Mesenchymal stem cell (in vitro differentiated cells and primary cell): ENCODE results near the gene ABCB9.

Source experiments
- DNase-seq: peaks from one replicate; pipeline ENCODE4 v3.0.0-alpha.2; 2013
- H2AFZ ChIP-seq: one replicate; pipeline ENCODE4 v1.6.1; 2013; ENCODE audit warnings: low read depth, mild to moderate bottlenecking, control low read depth, inconsistent platforms, low read length, moderate library complexity
- H2AK5ac ChIP-seq: 2 replicates; pipeline ENCODE4 v1.6.1; 2013; ENCODE audit warnings: low read length, moderate library complexity, mild to moderate bottlenecking, inconsistent platforms; ENCODE audit not compliant: severe bottlenecking
- H2BK120ac ChIP-seq: one replicate; pipeline ENCODE4 v1.6.1; 2013; ENCODE audit warnings: low read depth, mild to moderate bottlenecking, inconsistent platforms, low read length, moderate library complexity
- H2BK12ac ChIP-seq, 2 experiments: one replicate each; pipeline ENCODE4 v1.6.1; 2013; ENCODE audit warnings: inconsistent platforms in 2 of 2, low read length in 2 of 2, mild to moderate bottlenecking in 2 of 2, moderate library complexity in 2 of 2, control low read depth in 1 of 2
- H2BK15ac ChIP-seq: one replicate; pipeline ENCODE4 v1.6.1; 2013; ENCODE audit warnings: mild to moderate bottlenecking, low read depth, inconsistent platforms; ENCODE audit not compliant: poor library complexity, severe bottlenecking
- H2BK5ac ChIP-seq: 2 replicates; pipeline ENCODE4 v1.6.1; 2013; ENCODE audit warnings: low read depth, mild to moderate bottlenecking, low read length, control low read depth, inconsistent platforms; ENCODE audit not compliant: poor library complexity, severe bottlenecking
- H3K14ac ChIP-seq, 2 experiments: one replicate each; pipeline ENCODE4 v1.6.1; 2013; ENCODE audit warnings: inconsistent platforms in 2 of 2, low read length in 2 of 2, control low read depth in 1 of 2, mild to moderate bottlenecking in 1 of 2, moderate library complexity in 1 of 2
- H3K18ac ChIP-seq, 2 experiments: one replicate each; pipeline ENCODE4 v1.6.1; 2013; ENCODE audit warnings: inconsistent platforms in 2 of 2, low read length in 2 of 2, control low read depth in 1 of 2, low read depth in 1 of 2, mild to moderate bottlenecking in 1 of 2
- H3K23ac ChIP-seq, 2 experiments: one replicate each; pipeline ENCODE4 v1.6.1; 2013; ENCODE audit warnings: inconsistent platforms in 2 of 2, low read length in 2 of 2, mild to moderate bottlenecking in 2 of 2, moderate library complexity in 2 of 2, control low read depth in 1 of 2
- H3K27ac ChIP-seq: 2 replicates; pipeline ENCODE4 v1.5.1; 2013; ENCODE audit warnings: mild to moderate bottlenecking, moderate library complexity, low read length, control low read depth, inconsistent platforms; ENCODE audit not compliant: poor library complexity, severe bottlenecking
- H3K27me3 ChIP-seq, 2 experiments: 2 replicates each; pipeline versions ENCODE4 v1.6.1 to v1.7.0; 2013; ENCODE audit warnings: low read length in 2 of 2, mild to moderate bottlenecking in 2 of 2, moderate library complexity in 2 of 2, control low read depth in 1 of 2, inconsistent platforms in 1 of 2; ENCODE audit not compliant: control insufficient read depth in 1 of 2, insufficient read depth in 1 of 2
- H3K36me3 ChIP-seq, 2 experiments: 2 replicates each; pipeline versions ENCODE4 v1.6.1 to v1.7.0; 2013; ENCODE audit warnings: low read length in 2 of 2, control low read depth in 1 of 2, inconsistent platforms in 1 of 2, low read depth in 1 of 2, mild to moderate bottlenecking in 1 of 2; ENCODE audit not compliant: insufficient read depth in 2 of 2, control insufficient read depth in 1 of 2
- H3K4ac ChIP-seq, 2 experiments: one replicate each; pipeline ENCODE4 v1.6.1; 2013; ENCODE audit warnings: inconsistent platforms in 2 of 2, low read length in 2 of 2, mild to moderate bottlenecking in 2 of 2, moderate library complexity in 2 of 2, control low read depth in 1 of 2, low read depth in 1 of 2
- H3K4me1 ChIP-seq: 2 replicates; pipeline ENCODE4 v1.6.1; 2013; ENCODE audit warnings: low read depth, low read length, control low read depth; ENCODE audit not compliant: control insufficient read depth, insufficient read depth
- H3K4me2 ChIP-seq: 2 replicates; pipeline ENCODE4 v1.6.1; 2013; ENCODE audit warnings: low read length, mild to moderate bottlenecking, inconsistent platforms; ENCODE audit not compliant: poor library complexity, severe bottlenecking
- H3K4me3 ChIP-seq, 2 experiments: 2 replicates each; pipeline versions ENCODE4 v1.5.1 to v1.7.0; 2013; ENCODE audit warnings: low read length in 2 of 2, mild to moderate bottlenecking in 2 of 2, control low read depth in 1 of 2, low read depth in 1 of 2; ENCODE audit not compliant: insufficient read depth in 1 of 2
- H3K79me1 ChIP-seq: replicated peaks from 2 replicates; pipeline ENCODE4 v1.6.1; 2013; ENCODE audit warnings: mild to moderate bottlenecking, control low read depth, low read length, inconsistent platforms; ENCODE audit not compliant: poor library complexity, severe bottlenecking
- H3K9ac ChIP-seq: 2 replicates; pipeline ENCODE4 v1.7.0; 2013; ENCODE audit warnings: mild to moderate bottlenecking, low read length, moderate library complexity
- H3K9me3 ChIP-seq: 2 replicates; pipeline ENCODE4 v1.7.0; 2013; ENCODE audit warnings: mild to moderate bottlenecking, low read length; ENCODE audit not compliant: control insufficient read depth
- H4K8ac ChIP-seq: one replicate; pipeline ENCODE4 v1.6.1; 2013; ENCODE audit warnings: inconsistent platforms, mild to moderate bottlenecking, low read length, moderate library complexity
- H4K91ac ChIP-seq: one replicate; pipeline ENCODE4 v1.6.1; 2013; ENCODE audit warnings: mild to moderate bottlenecking, low read length, inconsistent platforms
- WGBS: methylation state at CpG from one replicate; pipeline ENCODE4 v1.1.7; 2013; ENCODE audit warnings: mixed read lengths; 5-methylcytosine and 5-hydroxymethylcytosine counted together

Gene ABCB9

GRCh38 chr12:122985338-122986257 is 19.3 kb upstream of the ABCB9 start:
- Histone ChIP-seq H3K36me3 (peaks cover 42 to 72% of the 10 kb centered on the region in 2 experiments), H3K4me3 (no peak overlapping the region), H4K8ac (peak overlapping the region; percentile 27), H3K79me1 (peaks cover 10% of the 10 kb centered on the region), H2AFZ (no peak overlapping the region), H4K91ac (peak overlapping the region; percentile 4), H2BK120ac (no peak overlapping the region), H2AK5ac (no peak overlapping the region), H3K9ac (peak overlapping the region; percentile 71), H3K4ac (no peak overlapping the region), H3K23ac (no peak overlapping the region), H2BK12ac (no peak overlapping the region), H3K4me2 (no peak overlapping the region), H3K9me3 (no peaks in the 10 kb centered on the region), H2BK5ac (no peak overlapping the region), H3K4me1 (peaks cover 36% of the 10 kb centered on the region), H2BK15ac (no peak overlapping the region), H3K14ac (no peak overlapping the region), H3K27me3 (no peaks in the 10 kb centered on the region), H3K27ac (no peak overlapping the region), H3K18ac (no peak overlapping the region)
- 96% methylated on average over 45 of the region's 45 CpGs for WGBS
- DNase-seq = no peak

GRCh38 chr12:122984612-122985337 is 18.5 kb upstream of the ABCB9 start:
- H2BK12ac ChIP-seq = peak overlapping the region in 1 of 2 experiments; percentile 8
- no peak overlapping the region for H3K27ac ChIP-seq
- H2BK15ac ChIP-seq = no peak overlapping the region
- peaks cover 38 to 64% of the 10 kb centered on the region in 2 experiments for H3K36me3 ChIP-seq
- no peak overlapping the region for H3K4me2 ChIP-seq
- 73% methylated on average over 34 of the region's 34 CpGs for WGBS
- H3K79me1 ChIP-seq = peaks cover 10% of the 10 kb centered on the region
- peak overlapping the region; percentile 4 for H4K91ac ChIP-seq
- no peak overlapping the region for H2BK120ac ChIP-seq
- H2BK5ac ChIP-seq = no peak overlapping the region
- H3K23ac ChIP-seq = no peak overlapping the region
- peaks cover 39% of the 10 kb centered on the region for H3K4me1 ChIP-seq
- no peak overlapping the region for H3K14ac ChIP-seq
- peak overlapping the region in 1 of 2 experiments; percentile 71 for H3K18ac ChIP-seq
- peak overlapping the region; percentile 54 for H4K8ac ChIP-seq
- peak overlapping the region; percentile 71 for H3K9ac ChIP-seq
- H2AK5ac ChIP-seq = no peak overlapping the region
- H3K4me3 ChIP-seq = peak overlapping the region in 1 of 2 experiments; percentile 57
- H3K4ac ChIP-seq = no peak overlapping the region
- H3K27me3 ChIP-seq = no peaks in the 10 kb centered on the region
- no peak overlapping the region for H2AFZ ChIP-seq
- DNase-seq = peak; percentile 18
- no peaks in the 10 kb centered on the region for H3K9me3 ChIP-seq

DNA sequence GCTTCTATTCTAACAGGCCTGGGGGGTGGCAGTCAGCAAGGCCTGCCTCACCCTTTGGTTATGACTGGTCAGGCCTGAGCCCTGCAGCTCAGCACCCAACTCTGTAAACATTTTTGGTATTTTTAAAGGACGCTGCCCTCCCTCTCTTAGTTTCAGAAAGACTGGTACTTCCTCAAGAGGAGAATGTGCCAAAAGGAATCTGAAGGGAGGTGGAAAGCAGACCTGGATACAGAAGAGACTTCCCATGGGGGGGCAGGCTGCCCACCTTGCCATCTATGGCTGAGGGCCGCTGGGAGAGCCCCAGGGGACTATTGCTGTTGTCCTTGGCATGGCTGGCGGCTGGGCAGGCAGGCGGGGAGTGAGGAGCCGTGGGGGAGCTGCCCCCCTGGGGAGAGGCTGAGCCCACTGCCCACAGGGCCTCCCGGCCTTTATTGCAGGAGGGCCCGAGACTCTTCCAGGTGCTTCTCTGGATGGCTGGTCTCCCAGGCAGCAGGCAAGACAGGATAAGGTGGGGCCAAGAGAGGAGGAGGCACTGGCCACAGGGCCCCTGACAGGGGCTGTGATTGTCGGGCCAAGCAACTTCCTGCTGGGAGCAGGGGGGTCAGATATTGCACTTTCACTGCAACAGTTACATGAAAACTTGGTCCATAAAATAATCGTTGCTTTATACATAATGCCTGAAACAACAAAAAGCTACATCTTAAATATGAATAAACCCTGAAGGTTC is 17.7 kb upstream of the ABCB9 start:
- peak overlapping the region in 1 of 2 experiments; percentile 26 for H3K23ac ChIP-seq
- no peaks in the 10 kb centered on the region for H3K27me3 ChIP-seq
- H4K91ac ChIP-seq = no peak overlapping the region
- H2AK5ac ChIP-seq = no peak overlapping the region
- peak overlapping the region; percentile 71 for H3K9ac ChIP-seq
- H2BK120ac ChIP-seq = no peak overlapping the region
- peak overlapping the region in 1 of 2 experiments; percentile 15 for H3K4ac ChIP-seq
- no peak for DNase-seq
- no peak overlapping the region for H3K27ac ChIP-seq
- no peak overlapping the region for H3K14ac ChIP-seq
- no peak overlapping the region for H3K18ac ChIP-seq
- no peak overlapping the region for H2BK15ac ChIP-seq
- peaks cover 12% of the 10 kb centered on the region for H3K79me1 ChIP-seq
- H3K36me3 ChIP-seq = peaks cover 38 to 68% of the 10 kb centered on the region in 2 experiments
- peak overlapping the region in 1 of 2 experiments; percentile 57 for H3K4me3 ChIP-seq
- no peaks in the 10 kb centered on the region for H3K9me3 ChIP-seq
- H2BK12ac ChIP-seq = peak overlapping the region in 1 of 2 experiments; percentile 54
- H2AFZ ChIP-seq = no peak overlapping the region
- WGBS = 67% methylated on average over 9 of the region's 9 CpGs
- no peak overlapping the region for H3K4me2 ChIP-seq
- peaks cover 48% of the 10 kb centered on the region for H3K4me1 ChIP-seq
- peak overlapping the region; percentile 43 for H4K8ac ChIP-seq
- H2BK5ac ChIP-seq = peak overlapping the region; percentile 25
